ENCODE results near the gene OR2AP1.
"Not testable (repeated sequence)": the region's sequence is repeated elsewhere in the genome, so short reads cannot be mapped to it uniquely, and the experiment has no call there.

Gene OR2AP1
- total RNA-seq: 0 reads per million in 2 donors

DNA sequence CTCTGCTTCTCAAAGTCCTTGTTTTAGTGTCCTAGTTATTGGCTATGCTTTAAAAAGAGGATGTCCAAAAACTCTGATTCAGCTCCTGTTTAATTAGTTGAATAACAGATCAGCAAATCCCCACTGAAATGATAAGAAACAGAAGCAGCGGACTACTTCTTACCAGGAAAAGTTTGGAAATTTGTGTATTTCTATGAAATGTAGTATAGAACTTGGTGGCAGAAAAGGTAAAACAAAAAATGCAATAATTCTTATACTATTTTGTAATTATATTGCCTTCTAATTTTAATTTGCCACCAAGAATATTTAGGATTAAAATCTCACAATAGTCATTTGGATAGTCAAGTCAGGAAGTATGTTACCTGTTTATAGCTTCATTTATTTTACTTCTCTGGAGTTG lies at the start of gene OR2AP1:
Gene OR2AP1, plus strand, starts transcription at position 301 of the 400 bp plus-strand sequence. CDS start 1,947 bp downstream, outside the sequence.
- no peak for DNase-seq

DNA sequence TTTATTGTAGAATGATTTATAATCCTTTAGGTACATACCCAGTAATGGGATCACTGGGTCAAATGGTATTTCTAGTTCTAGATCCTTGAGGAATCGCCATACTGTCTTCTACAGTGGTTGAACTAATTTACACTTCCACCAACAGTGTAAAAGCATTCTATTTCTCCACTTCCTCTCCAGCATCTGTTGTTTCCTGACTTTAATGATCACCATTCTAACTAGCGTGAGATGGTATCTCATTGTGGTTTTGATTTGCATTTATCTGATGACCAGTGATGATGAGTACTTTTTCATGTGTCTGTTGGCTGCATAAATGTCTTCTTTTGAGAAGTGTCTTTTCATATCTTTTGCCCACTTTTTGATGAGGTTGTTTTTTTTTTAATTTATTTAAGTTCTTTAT lies 24.0 kb upstream of the OR2AP1 start:
- not testable (repeated sequence) for DNase-seq

DNA sequence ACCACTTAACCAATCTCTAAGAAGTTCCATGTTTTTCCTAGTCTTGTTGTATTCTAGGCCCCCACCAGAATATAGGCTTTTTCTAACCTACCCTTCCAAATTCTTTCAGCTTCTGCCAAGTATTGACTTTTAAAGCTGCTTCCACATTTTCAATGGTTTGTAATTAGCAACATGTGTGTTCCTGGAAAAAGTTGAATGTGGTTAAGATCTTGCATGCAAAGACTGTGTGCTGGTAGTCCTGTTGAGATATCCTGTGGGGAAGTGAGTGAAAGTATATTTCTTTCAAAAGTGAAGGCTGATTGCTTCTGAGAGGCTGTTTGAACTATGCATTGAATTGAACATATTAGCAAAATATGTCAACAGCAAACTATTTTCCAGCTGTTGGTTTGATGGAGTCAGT lies 23.5 kb upstream of the OR2AP1 start:
- DNase-seq: no peak

DNA sequence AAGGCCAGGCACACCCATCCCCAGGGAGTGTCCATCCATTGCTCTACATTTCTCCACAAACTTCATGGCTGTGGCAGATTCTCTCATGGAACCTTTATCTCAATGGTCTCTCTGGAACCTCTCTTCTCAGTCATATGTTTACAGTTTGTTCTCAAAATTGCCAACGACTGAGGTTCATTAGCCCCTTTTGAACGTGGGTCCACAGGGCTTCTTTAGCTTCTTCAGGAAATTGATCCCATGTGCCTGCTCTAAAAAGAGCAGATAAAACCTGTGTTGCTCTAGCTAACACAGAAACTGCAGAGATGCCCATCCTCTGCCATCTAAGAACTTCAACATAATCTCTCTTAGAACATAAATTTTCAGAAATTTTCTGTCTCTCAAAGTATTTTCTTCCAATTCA lies 23.0 kb upstream of the OR2AP1 start, which contains the start of gene OR6C4:
Gene OR6C4, plus strand, starts transcription at position 301 of the 400 bp plus-strand sequence. CDS start 1,625 bp downstream, outside the sequence.
- no peak for DNase-seq

DNA sequence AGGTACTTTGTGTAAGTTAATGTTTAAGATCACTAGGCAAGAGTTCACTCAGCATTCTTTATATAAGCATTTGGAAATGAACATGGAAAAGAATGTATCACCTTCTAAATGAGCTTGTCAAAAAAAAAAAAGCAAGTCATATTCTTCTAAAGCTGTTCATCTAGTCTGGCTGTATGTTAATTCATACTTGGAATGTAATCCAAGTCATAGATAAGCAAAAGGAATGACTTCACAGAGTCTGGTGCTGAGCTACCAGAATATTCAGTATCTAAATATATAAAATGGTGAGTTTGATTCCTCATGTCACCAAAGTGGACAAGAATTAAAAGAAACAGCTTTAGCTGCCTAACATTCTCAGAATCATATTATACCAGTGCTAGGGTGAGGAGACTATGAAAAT lies 18.0 kb upstream of the OR2AP1 start:
- no peak for DNase-seq

DNA sequence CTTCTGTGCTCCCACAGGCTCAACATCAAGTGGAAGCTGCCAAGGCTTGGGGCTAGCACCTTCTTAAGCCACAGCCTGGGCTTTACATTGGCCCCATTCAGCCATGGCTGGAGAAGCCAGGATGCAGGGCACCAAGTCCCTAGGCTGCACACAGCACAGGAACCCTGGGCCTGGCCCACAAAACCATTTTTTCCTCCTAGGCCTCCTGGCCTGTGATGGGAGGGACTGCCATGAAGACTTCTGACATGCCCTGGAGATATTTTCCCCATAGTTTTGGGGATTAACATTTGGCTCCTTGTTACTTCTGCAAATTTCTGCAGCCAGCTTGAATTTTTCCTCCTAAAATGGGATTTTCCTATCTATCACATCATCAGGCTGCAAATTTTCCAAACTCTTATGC lies 2.2 kb upstream of the OR2AP1 start:
- not testable (repeated sequence) for DNase-seq

DNA sequence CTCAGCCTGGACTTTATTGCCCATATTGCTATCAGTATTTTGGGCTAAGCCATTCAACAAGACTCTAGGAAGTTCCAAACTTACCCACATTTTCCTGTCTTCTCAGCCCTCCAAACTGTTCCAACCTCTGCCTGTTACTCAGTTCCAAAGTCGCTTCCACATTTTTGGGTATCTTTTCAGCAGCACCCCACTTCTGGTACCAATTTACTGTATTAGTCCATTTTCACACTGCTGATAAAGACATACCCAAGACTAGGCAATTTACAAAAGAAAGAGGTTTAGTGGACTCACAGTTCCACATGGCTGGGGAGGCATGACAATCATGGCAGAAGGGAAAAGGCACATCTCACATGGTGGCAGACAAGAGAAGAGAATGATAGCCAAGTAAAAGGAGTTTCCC lies 1.6 kb upstream of the OR2AP1 start:
- not testable (repeated sequence) for DNase-seq

DNA sequence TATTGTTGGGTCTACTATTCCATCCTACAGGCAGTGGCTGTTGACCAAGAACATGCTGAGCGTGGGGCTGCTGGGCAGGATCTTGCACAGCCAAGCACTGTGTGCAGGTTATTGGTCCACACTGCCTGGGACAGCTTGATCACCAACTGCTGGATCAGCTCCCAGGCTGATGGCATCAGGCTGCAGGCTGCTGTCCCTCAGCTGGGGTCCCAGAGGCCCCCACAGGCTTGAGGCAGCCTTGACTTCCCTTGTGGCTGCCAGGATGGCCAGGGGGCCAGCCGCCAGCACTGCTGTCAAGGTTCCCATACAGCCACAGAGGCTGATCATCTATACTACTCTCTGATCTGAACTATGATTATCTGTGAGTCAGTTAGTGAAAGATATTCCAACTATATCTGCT lies 9.8 kb downstream of the OR2AP1 start:
- DNase-seq: no peak

- no peak for DNase-seq
Observed at GRCh38 chr12:55585817-55586216, 13.5 kb downstream of the OR2AP1 start.

DNA sequence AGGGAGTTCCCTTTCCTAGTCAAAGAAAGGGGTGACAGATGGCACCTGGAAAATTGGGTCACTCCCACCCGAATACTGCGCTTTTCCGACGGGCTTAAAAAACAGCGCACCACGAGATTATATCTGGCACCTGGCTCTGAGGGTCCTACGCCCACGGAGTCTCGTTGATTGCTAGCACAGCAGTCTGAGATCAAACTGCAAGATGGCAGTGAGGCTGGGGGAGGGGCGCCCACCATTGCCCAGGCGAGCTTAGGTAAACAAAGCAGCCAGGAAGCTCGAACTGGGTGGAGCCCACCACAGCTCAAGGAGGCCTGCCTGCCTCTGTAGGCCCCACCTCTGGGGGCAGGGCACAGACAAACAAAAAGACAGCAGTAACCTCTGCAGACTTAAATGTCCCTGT lies 17.9 kb downstream of the OR2AP1 start:
- not testable (repeated sequence) for DNase-seq

GRCh38 chr12:55607821-55608594 lies 35.7 kb downstream of the OR2AP1 start:
- no peak for DNase-seq

GRCh38 chr12:55610598-55610997 lies 38.3 kb downstream of the OR2AP1 start:
- DNase-seq: no peak

- no peak for DNase-seq
Observed at GRCh38 chr12:55612646-55613045, 40.4 kb downstream of the OR2AP1 start.

DNA sequence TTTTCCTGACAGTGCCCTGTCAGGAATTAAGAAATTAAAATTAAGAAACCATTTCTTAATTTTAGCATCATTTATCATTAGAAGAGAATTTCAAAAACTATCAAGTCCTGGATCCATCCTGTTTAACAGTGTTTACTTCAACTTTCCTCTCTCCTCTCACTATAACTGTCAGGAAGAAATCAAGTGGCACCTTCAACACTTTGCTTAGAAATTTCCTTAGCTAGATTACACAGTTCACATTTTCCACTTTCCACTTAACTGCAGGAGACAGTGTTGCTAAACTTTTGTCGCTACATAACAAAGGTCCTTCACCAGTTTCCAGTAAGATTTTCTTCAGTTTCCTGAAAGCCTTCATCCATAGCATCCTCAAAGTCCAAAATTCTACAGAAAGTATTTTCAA lies 42.5 kb downstream of the OR2AP1 start:
- no peak for DNase-seq

- no peak for DNase-seq
Observed at GRCh38 chr12:55619354-55620138, 47.3 kb downstream of the OR2AP1 start.

GRCh38 chr12:55624056-55624455 lies 51.8 kb downstream of the OR2AP1 start:
- DNase-seq: no peak

All from activated gamma-delta T cell (primary cell).